Measurements from ENCODE around the gene CDHR1. TPM values are rescaled to one million over a fixed set of nuclear protein-coding genes. Genes with fewer than 3 reads are reported as not detected.

The CDHR1 gene
- total RNA-seq, 4 donors from 2014 or later, result 0.27 TPM; not detected in 3

DNA sequence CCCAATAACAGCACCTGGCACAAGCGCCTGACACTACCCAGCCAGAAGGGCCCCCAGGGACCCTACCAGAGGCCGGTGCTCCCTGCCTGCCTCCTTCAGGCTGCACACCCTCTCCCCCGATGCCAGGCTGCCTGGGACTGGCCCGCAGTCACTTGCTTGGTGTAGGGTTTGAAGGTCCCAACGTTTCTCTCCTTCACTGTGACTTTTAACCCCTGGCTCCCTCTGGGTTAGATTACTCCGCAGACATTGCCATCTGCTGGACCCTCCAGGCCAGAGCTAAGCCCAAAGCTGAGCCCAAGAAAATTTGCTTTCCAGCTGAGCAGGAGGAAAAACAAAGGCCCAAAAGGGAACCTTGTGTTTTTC, 6.9 kb downstream of the CDHR1 start:
- no peak overlapping the region for H3K27ac ChIP-seq
- intact Hi-C loops (cut with DNase I; ENCODE audit: low total_unique reads) (no loop called here), in situ Hi-C loops (cut with MboI; ENCODE audit: low sequenced_read_pairs in 4 of 4) (no loop called here)
- no peaks in the 10 kb centered on the region for H3K4me1 ChIP-seq
- DNase-seq, result no peak
- H3K36me3 ChIP-seq, result no peaks in the 10 kb centered on the region
- no peak for ATAC-seq
- no peak for TF ChIP-seq POLR2A (IDR thresholded peaks at IDR 0.05)
- TF ChIP-seq, protein P1, sequence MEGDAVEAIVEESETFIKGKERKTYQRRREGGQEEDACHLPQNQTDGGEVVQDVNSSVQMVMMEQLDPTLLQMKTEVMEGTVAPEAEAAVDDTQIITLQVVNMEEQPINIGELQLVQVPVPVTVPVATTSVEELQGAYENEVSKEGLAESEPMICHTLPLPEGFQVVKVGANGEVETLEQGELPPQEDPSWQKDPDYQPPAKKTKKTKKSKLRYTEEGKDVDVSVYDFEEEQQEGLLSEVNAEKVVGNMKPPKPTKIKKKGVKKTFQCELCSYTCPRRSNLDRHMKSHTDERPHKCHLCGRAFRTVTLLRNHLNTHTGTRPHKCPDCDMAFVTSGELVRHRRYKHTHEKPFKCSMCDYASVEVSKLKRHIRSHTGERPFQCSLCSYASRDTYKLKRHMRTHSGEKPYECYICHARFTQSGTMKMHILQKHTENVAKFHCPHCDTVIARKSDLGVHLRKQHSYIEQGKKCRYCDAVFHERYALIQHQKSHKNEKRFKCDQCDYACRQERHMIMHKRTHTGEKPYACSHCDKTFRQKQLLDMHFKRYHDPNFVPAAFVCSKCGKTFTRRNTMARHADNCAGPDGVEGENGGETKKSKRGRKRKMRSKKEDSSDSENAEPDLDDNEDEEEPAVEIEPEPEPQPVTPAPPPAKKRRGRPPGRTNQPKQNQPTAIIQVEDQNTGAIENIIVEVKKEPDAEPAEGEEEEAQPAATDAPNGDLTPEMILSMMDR (IDR thresholded peaks at IDR 0.05 in 4 of 5, conservative IDR thresholded peaks at IDR 0.05 in 1 of 5), result no peak
- H3K9me3 ChIP-seq, result no peaks in the 10 kb centered on the region
- peaks cover 0 to 5% (median 3%) of the 10 kb centered on the region in 3 donors for H3K27me3 ChIP-seq
- no peak overlapping the region for H3K4me3 ChIP-seq

DNA sequence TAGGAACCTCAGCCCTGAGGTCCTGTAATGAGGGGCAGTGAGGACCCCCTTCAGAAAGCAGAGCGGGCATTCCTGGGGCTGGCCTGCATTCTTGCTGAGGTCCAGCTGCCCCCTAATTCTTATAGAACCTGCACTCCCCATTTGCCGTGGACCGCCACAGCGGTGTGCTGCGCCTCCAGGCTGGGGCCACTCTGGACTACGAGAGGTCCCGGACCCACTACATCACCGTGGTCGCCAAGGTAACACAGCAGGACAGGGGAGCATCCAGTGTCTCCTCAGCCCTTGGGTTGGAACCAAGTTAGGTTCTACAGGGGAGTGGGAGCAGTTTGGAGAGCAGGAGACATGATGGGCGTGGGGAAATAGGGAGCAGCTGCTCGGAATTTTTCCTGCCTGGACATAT, 7.3 kb downstream of the CDHR1 start:
- intact Hi-C loops (cut with DNase I; ENCODE audit: low total_unique reads) (no loop called here), in situ Hi-C loops (cut with MboI; ENCODE audit: low sequenced_read_pairs in 4 of 4) (no loop called here)
- ATAC-seq (no peak), DNase-seq (no peak)
- Histone ChIP-seq H3K27me3 (peaks cover 0 to 3% (median under 1%) of the 10 kb centered on the region in 3 donors), H3K4me3 (no peak overlapping the region), H3K4me1 (no peaks in the 10 kb centered on the region), H3K27ac (no peak overlapping the region), H3K9me3 (no peaks in the 10 kb centered on the region), H3K36me3 (no peaks in the 10 kb centered on the region)
- no peak for TF ChIP-seq POLR2A (IDR thresholded peaks at IDR 0.05)
- TF ChIP-seq, protein P1 (IDR thresholded peaks at IDR 0.05 in 4 of 5, conservative IDR thresholded peaks at IDR 0.05 in 1 of 5), result no peak

DNA sequence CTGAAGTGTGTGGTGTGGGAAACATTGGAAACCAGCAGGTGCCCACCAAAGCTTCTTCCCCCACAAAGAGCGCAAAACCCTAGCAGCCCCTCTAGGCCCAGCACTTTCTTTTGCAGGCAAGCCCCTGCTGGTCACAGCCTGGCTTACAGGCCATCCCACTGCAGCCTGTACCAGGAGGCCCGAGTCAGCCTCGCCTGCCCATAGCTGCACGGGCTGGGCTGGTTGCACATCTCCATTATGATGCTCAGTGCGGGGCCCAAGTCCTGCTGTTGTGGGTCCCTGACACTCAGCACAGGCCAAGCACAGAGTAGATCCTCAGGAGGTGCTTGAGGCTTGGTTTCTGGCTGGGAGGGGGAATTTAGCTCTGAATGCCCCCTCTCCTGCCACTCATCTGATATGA, 8.0 kb downstream of the CDHR1 start:
- Histone ChIP-seq H3K4me3 (no peak overlapping the region), H3K36me3 (no peaks in the 10 kb centered on the region), H3K27ac (no peak overlapping the region), H3K9me3 (no peaks in the 10 kb centered on the region), H3K4me1 (no peaks in the 10 kb centered on the region), H3K27me3 (peaks cover 0 to 3% (median 0%) of the 10 kb centered on the region in 3 donors)
- no peak for DNase-seq
- no peak for ATAC-seq
- in situ Hi-C loops (cut with MboI; ENCODE audit: low sequenced_read_pairs in 4 of 4) (no loop called here), intact Hi-C loops (cut with DNase I; ENCODE audit: low total_unique reads) (no loop called here)
- TF ChIP-seq POLR2A (IDR thresholded peaks at IDR 0.05), result no peak
- TF ChIP-seq, protein P1 (IDR thresholded peaks at IDR 0.05 in 4 of 5, conservative IDR thresholded peaks at IDR 0.05 in 1 of 5), result no peak

DNA sequence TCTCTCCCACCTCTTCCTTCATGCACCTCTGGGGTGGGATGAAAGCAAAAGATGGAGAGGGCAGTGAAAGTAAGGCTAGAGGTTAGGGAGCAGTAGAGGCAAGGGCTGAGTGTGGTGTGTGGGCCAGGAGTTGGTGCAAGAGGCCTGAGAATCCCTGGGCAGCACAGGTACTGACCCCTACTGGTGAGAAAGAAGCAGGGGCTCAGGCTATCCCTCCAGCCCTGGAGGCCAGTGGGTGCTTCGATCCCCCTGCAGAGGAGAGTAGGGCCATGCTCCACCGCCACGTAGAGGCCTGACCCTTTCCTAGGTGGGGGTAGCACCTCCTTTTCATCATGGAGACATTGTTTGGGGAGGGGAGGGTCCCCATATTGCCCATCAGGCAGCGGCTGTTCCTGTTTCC, 9.8 kb downstream of the CDHR1 start:
- DNase-seq, result no peak
- no peak overlapping the region for H3K4me3 ChIP-seq
- no peaks in the 10 kb centered on the region for H3K9me3 ChIP-seq
- H3K27me3 ChIP-seq, result peaks cover 0 to 3% (median 0%) of the 10 kb centered on the region in 3 donors
- intact Hi-C loops (cut with DNase I; ENCODE audit: low total_unique reads), result no loop called here
- TF ChIP-seq POLR2A (IDR thresholded peaks at IDR 0.05), result no peak
- TF ChIP-seq, protein P1 (IDR thresholded peaks at IDR 0.05 in 4 of 5, conservative IDR thresholded peaks at IDR 0.05 in 1 of 5), result no peak
- no peaks in the 10 kb centered on the region for H3K36me3 ChIP-seq
- H3K27ac ChIP-seq, result no peak overlapping the region
- no peak for ATAC-seq
- in situ Hi-C loops (cut with MboI; ENCODE audit: low sequenced_read_pairs in 4 of 4), result no loop called here
- H3K4me1 ChIP-seq, result no peaks in the 10 kb centered on the region

DNA sequence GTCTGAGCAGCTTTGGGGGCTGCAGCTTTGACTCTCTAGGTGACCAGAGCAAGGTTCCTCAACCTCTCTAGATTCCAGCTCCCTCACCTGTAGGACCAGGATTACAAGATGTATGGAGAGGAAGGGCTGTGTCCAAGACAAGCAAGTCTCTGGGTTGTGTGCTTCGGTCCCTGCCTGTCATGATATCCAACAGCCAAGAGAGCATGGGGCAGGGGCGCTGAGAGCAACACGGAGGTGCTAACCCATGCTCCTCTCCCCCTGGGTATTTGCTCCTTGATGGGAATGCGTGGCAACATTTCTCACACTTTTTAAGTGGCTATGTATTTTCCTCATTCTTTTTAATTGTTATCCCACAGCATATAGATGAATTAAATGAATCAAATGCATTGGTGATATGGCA, 10.3 kb downstream of the CDHR1 start:
- intact Hi-C loops (cut with DNase I; ENCODE audit: low total_unique reads), result no loop called here
- H3K4me3 ChIP-seq, result no peak overlapping the region
- no peak for DNase-seq
- no peak overlapping the region for H3K27ac ChIP-seq
- ATAC-seq, result no peak
- TF ChIP-seq, protein P1 (IDR thresholded peaks at IDR 0.05 in 4 of 5, conservative IDR thresholded peaks at IDR 0.05 in 1 of 5), result no peak
- TF ChIP-seq POLR2A (IDR thresholded peaks at IDR 0.05), result no peak
- H3K9me3 ChIP-seq, result no peaks in the 10 kb centered on the region
- H3K27me3 ChIP-seq, result peaks cover 0 to 3% (median 0%) of the 10 kb centered on the region in 3 donors
- no peaks in the 10 kb centered on the region for H3K4me1 ChIP-seq
- in situ Hi-C loops (cut with MboI; ENCODE audit: low sequenced_read_pairs in 4 of 4), result no loop called here
- H3K36me3 ChIP-seq, result no peaks in the 10 kb centered on the region

Data from gastrocnemius medialis (tissue), 4 donors.